Measurements from ENCODE around the gene RPL18A.

The RPL18A gene

GRCh38 chr19:17873786-17874757 is 14.4 kb downstream of the RPL18A start:
- Histone ChIP-seq H3K4ac (ENCODE audit: low read depth in 1 of 2, low read length in 2 of 2) (no peak overlapping the region), H2BK15ac (ENCODE audit: low read depth, poor library complexity, severe bottlenecking) (no peak overlapping the region), H3K79me1 (replicated peaks; ENCODE audit: low read length, poor library complexity, severe bottlenecking) (no peaks in the 10 kb centered on the region), H3K18ac (ENCODE audit: low read depth in 1 of 2, low read length in 2 of 2) (no peak overlapping the region), H3K9ac (ENCODE audit: low read length) (no peak overlapping the region), H2BK12ac (ENCODE audit: low read length in 2 of 2) (no peak overlapping the region), H3K27ac (ENCODE audit: low read length, poor library complexity, severe bottlenecking) (no peak overlapping the region), H2BK5ac (ENCODE audit: low read depth, low read length, poor library complexity, severe bottlenecking) (no peak overlapping the region), H4K8ac (ENCODE audit: low read length) (no peak overlapping the region), H3K27me3 (ENCODE audit: control insufficient read depth in 1 of 2, insufficient read depth in 1 of 2, low read length in 2 of 2) (peaks cover 45 to 62% of the 10 kb centered on the region in 2 experiments), H3K4me2 (ENCODE audit: low read length, poor library complexity, severe bottlenecking) (no peak overlapping the region), H3K14ac (ENCODE audit: low read length in 2 of 2) (peak overlapping the region in 1 of 2 experiments; percentile 88), H3K4me3 (ENCODE audit: insufficient read depth in 1 of 2, low read depth in 1 of 2, low read length in 2 of 2) (no peak overlapping the region), H2BK120ac (ENCODE audit: low read depth, low read length) (no peak overlapping the region), H4K91ac (ENCODE audit: low read length) (peak overlapping the region; percentile 68), H3K36me3 (ENCODE audit: control insufficient read depth in 1 of 2, insufficient read depth in 2 of 2, low read depth in 1 of 2, low read length in 2 of 2) (no peaks in the 10 kb centered on the region), H3K9me3 (ENCODE audit: control insufficient read depth, low read length) (no peaks in the 10 kb centered on the region), H3K4me1 (ENCODE audit: control insufficient read depth, insufficient read depth, low read depth, low read length) (peaks cover 10% of the 10 kb centered on the region), H2AK5ac (ENCODE audit: low read length, severe bottlenecking) (no peak overlapping the region), H3K23ac (ENCODE audit: low read length in 2 of 2) (peak overlapping the region in 1 of 2 experiments; percentile 9), H2AFZ (ENCODE audit: low read depth, low read length) (no peak overlapping the region)
- peak; percentile 30 for DNase-seq
- WGBS, result 22% methylated on average over 52 of the region's 63 CpGs

GRCh38 chr19:17874758-17875135 is 15.0 kb downstream of the RPL18A start:
- no peak overlapping the region for H4K8ac ChIP-seq (ENCODE audit: low read length)
- no peak overlapping the region for H3K4me3 ChIP-seq (ENCODE audit: insufficient read depth in 1 of 2, low read depth in 1 of 2, low read length in 2 of 2)
- no peaks in the 10 kb centered on the region for H3K79me1 ChIP-seq (replicated peaks; ENCODE audit: low read length, poor library complexity, severe bottlenecking)
- no peak overlapping the region for H2BK5ac ChIP-seq (ENCODE audit: low read depth, low read length, poor library complexity, severe bottlenecking)
- no peak overlapping the region for H3K27ac ChIP-seq (ENCODE audit: low read length, poor library complexity, severe bottlenecking)
- no peak overlapping the region for H3K4me2 ChIP-seq (ENCODE audit: low read length, poor library complexity, severe bottlenecking)
- no peaks in the 10 kb centered on the region for H3K36me3 ChIP-seq (ENCODE audit: control insufficient read depth in 1 of 2, insufficient read depth in 2 of 2, low read depth in 1 of 2, low read length in 2 of 2)
- H3K27me3 ChIP-seq (ENCODE audit: control insufficient read depth in 1 of 2, insufficient read depth in 1 of 2, low read length in 2 of 2), result peaks cover 42 to 63% of the 10 kb centered on the region in 2 experiments
- H2AK5ac ChIP-seq (ENCODE audit: low read length, severe bottlenecking), result no peak overlapping the region
- H2AFZ ChIP-seq (ENCODE audit: low read depth, low read length), result no peak overlapping the region
- no peak overlapping the region for H3K9ac ChIP-seq (ENCODE audit: low read length)
- H3K4ac ChIP-seq (ENCODE audit: low read depth in 1 of 2, low read length in 2 of 2), result no peak overlapping the region
- H2BK15ac ChIP-seq (ENCODE audit: low read depth, poor library complexity, severe bottlenecking), result no peak overlapping the region
- WGBS, result 93% methylated on average over 9 of the region's 9 CpGs
- H3K9me3 ChIP-seq (ENCODE audit: control insufficient read depth, low read length), result no peaks in the 10 kb centered on the region
- H3K4me1 ChIP-seq (ENCODE audit: control insufficient read depth, insufficient read depth, low read depth, low read length), result peaks cover 10% of the 10 kb centered on the region
- no peak overlapping the region for H4K91ac ChIP-seq (ENCODE audit: low read length)
- H3K23ac ChIP-seq (ENCODE audit: low read length in 2 of 2), result no peak overlapping the region
- no peak overlapping the region for H2BK120ac ChIP-seq (ENCODE audit: low read depth, low read length)
- DNase-seq, result no peak
- H3K18ac ChIP-seq (ENCODE audit: low read depth in 1 of 2, low read length in 2 of 2), result no peak overlapping the region
- H3K14ac ChIP-seq (ENCODE audit: low read length in 2 of 2), result no peak overlapping the region
- H2BK12ac ChIP-seq (ENCODE audit: low read length in 2 of 2), result no peak overlapping the region

- H2BK12ac ChIP-seq (ENCODE audit: low read length in 2 of 2), result no peak overlapping the region
- no peak overlapping the region for H3K27ac ChIP-seq (ENCODE audit: low read length, poor library complexity, severe bottlenecking)
- WGBS, result 94% methylated on average over 16 of the region's 16 CpGs
- H3K23ac ChIP-seq (ENCODE audit: low read length in 2 of 2), result no peak overlapping the region
- no peaks in the 10 kb centered on the region for H3K79me1 ChIP-seq (replicated peaks; ENCODE audit: low read length, poor library complexity, severe bottlenecking)
- no peak overlapping the region for H3K4ac ChIP-seq (ENCODE audit: low read depth in 1 of 2, low read length in 2 of 2)
- H3K14ac ChIP-seq (ENCODE audit: low read length in 2 of 2), result no peak overlapping the region
- no peak overlapping the region for H2BK15ac ChIP-seq (ENCODE audit: low read depth, poor library complexity, severe bottlenecking)
- peaks cover 19 to 39% of the 10 kb centered on the region in 2 experiments for H3K27me3 ChIP-seq (ENCODE audit: control insufficient read depth in 1 of 2, insufficient read depth in 1 of 2, low read length in 2 of 2)
- H3K18ac ChIP-seq (ENCODE audit: low read depth in 1 of 2, low read length in 2 of 2), result no peak overlapping the region
- H3K9me3 ChIP-seq (ENCODE audit: control insufficient read depth, low read length), result no peaks in the 10 kb centered on the region
- H4K91ac ChIP-seq (ENCODE audit: low read length), result no peak overlapping the region
- no peak overlapping the region for H2AFZ ChIP-seq (ENCODE audit: low read depth, low read length)
- no peak overlapping the region for H4K8ac ChIP-seq (ENCODE audit: low read length)
- H2BK5ac ChIP-seq (ENCODE audit: low read depth, low read length, poor library complexity, severe bottlenecking), result no peak overlapping the region
- peaks cover 7% of the 10 kb centered on the region for H3K4me1 ChIP-seq (ENCODE audit: control insufficient read depth, insufficient read depth, low read depth, low read length)
- no peak overlapping the region for H3K9ac ChIP-seq (ENCODE audit: low read length)
- H2BK120ac ChIP-seq (ENCODE audit: low read depth, low read length), result no peak overlapping the region
- no peak for DNase-seq
- H2AK5ac ChIP-seq (ENCODE audit: low read length, severe bottlenecking), result no peak overlapping the region
- H3K4me3 ChIP-seq (ENCODE audit: insufficient read depth in 1 of 2, low read depth in 1 of 2, low read length in 2 of 2), result no peak overlapping the region
- no peaks in the 10 kb centered on the region for H3K36me3 ChIP-seq (ENCODE audit: control insufficient read depth in 1 of 2, insufficient read depth in 2 of 2, low read depth in 1 of 2, low read length in 2 of 2)
- no peak overlapping the region for H3K4me2 ChIP-seq (ENCODE audit: low read length, poor library complexity, severe bottlenecking)
These were observed 18.0 kb downstream of the RPL18A start for GRCh38 chr19:17877696-17878095.

GRCh38 chr19:17879466-17879865 is 19.8 kb downstream of the RPL18A start:
- H3K4me2 ChIP-seq (ENCODE audit: low read length, poor library complexity, severe bottlenecking), result no peak overlapping the region
- H3K27me3 ChIP-seq (ENCODE audit: control insufficient read depth in 1 of 2, insufficient read depth in 1 of 2, low read length in 2 of 2), result peaks cover 5 to 27% of the 10 kb centered on the region in 2 experiments
- no peak overlapping the region for H3K27ac ChIP-seq (ENCODE audit: low read length, poor library complexity, severe bottlenecking)
- no peak overlapping the region for H3K23ac ChIP-seq (ENCODE audit: low read length in 2 of 2)
- H2BK12ac ChIP-seq (ENCODE audit: low read length in 2 of 2), result no peak overlapping the region
- no peak overlapping the region for H3K4ac ChIP-seq (ENCODE audit: low read depth in 1 of 2, low read length in 2 of 2)
- H2BK15ac ChIP-seq (ENCODE audit: low read depth, poor library complexity, severe bottlenecking), result no peak overlapping the region
- no peaks in the 10 kb centered on the region for H3K9me3 ChIP-seq (ENCODE audit: control insufficient read depth, low read length)
- H3K79me1 ChIP-seq (replicated peaks; ENCODE audit: low read length, poor library complexity, severe bottlenecking), result no peaks in the 10 kb centered on the region
- H3K4me3 ChIP-seq (ENCODE audit: insufficient read depth in 1 of 2, low read depth in 1 of 2, low read length in 2 of 2), result no peak overlapping the region
- H3K18ac ChIP-seq (ENCODE audit: low read depth in 1 of 2, low read length in 2 of 2), result no peak overlapping the region
- H2BK120ac ChIP-seq (ENCODE audit: low read depth, low read length), result no peak overlapping the region
- H3K9ac ChIP-seq (ENCODE audit: low read length), result no peak overlapping the region
- no peak overlapping the region for H4K8ac ChIP-seq (ENCODE audit: low read length)
- no peak overlapping the region for H4K91ac ChIP-seq (ENCODE audit: low read length)
- H2AFZ ChIP-seq (ENCODE audit: low read depth, low read length), result no peak overlapping the region
- no peak overlapping the region for H2BK5ac ChIP-seq (ENCODE audit: low read depth, low read length, poor library complexity, severe bottlenecking)
- H3K4me1 ChIP-seq (ENCODE audit: control insufficient read depth, insufficient read depth, low read depth, low read length), result no peaks in the 10 kb centered on the region
- no peak overlapping the region for H2AK5ac ChIP-seq (ENCODE audit: low read length, severe bottlenecking)
- no peaks in the 10 kb centered on the region for H3K36me3 ChIP-seq (ENCODE audit: control insufficient read depth in 1 of 2, insufficient read depth in 2 of 2, low read depth in 1 of 2, low read length in 2 of 2)
- no peak for DNase-seq
- 78% methylated on average over 7 of the region's 7 CpGs for WGBS
- no peak overlapping the region for H3K14ac ChIP-seq (ENCODE audit: low read length in 2 of 2)
